GM23338 (cell line): ENCODE data around the gene CIPC. TPM values are rescaled to one million over a fixed set of nuclear protein-coding genes. Genes with fewer than 3 reads are reported as not detected.

Experiments
- ATAC-seq: fragments of 200-7000 bp; cut with Tn5 transposase; 3 replicates; pipeline ENCODE4 v1.9.1; 2020
- DNase-seq: peaks from one replicate; pipeline ENCODE4 v3.0.0-alpha.2; 2015; ENCODE audit warnings: low spot score
- H2AFZ ChIP-seq: fragments of 200-600 bp; sonication (generic); 2 replicates; pipeline ENCODE4 v1.8.0; 2016; ENCODE audit warnings: antibody characterized with exemption, mild to moderate bottlenecking, moderate library complexity
- H3F3A ChIP-seq: fragments of 200-600 bp; sonication (generic); replicated peaks from 2 replicates; pipeline ENCODE4 v1.8.0; 2017; ENCODE audit warnings: antibody characterized with exemption, mixed run types, low read depth
- H3K27ac ChIP-seq: fragments of 200-600 bp; sonication (generic); 2 replicates; pipeline ENCODE4 v1.6.1; 2016; ENCODE audit warnings: low read depth
- H3K27me3 ChIP-seq: fragments of 200-600 bp; sonication (generic); 2 replicates; pipeline ENCODE4 v1.8.0; 2016; ENCODE audit warnings: mild to moderate bottlenecking, mixed run types, moderate library complexity; ENCODE audit not compliant: insufficient read depth
- H3K36me3 ChIP-seq: fragments of 200-600 bp; sonication (generic); 2 replicates; pipeline ENCODE4 v1.8.0; 2016; ENCODE audit warnings: mild to moderate bottlenecking; ENCODE audit not compliant: insufficient read depth
- H3K4me1 ChIP-seq: fragments of 200-600 bp; sonication (generic); 2 replicates; pipeline ENCODE4 v1.8.0; 2016; ENCODE audit warnings: mild to moderate bottlenecking, moderate library complexity; ENCODE audit not compliant: insufficient read depth
- H3K4me2 ChIP-seq: fragments of 200-600 bp; sonication (generic); 2 replicates; pipeline ENCODE4 v1.7.1; 2017; ENCODE audit warnings: mixed run types
- H3K4me3 ChIP-seq: fragments of 200-600 bp; sonication (generic); 2 replicates; pipeline ENCODE4 v1.6.1; 2016; ENCODE audit warnings: mixed run types
- H3K79me2 ChIP-seq: fragments of 200-600 bp; sonication (generic); replicated peaks from 2 replicates; pipeline ENCODE4 v1.8.0; 2017; ENCODE audit warnings: mild to moderate bottlenecking; ENCODE audit not compliant: insufficient read depth
- H3K9me2 ChIP-seq: fragments of 200-600 bp; sonication (generic); 2 replicates; pipeline ENCODE4 v1.8.0; 2017; ENCODE audit not compliant: insufficient read depth
- H4K20me1 ChIP-seq: fragments of 200-600 bp; sonication (generic); replicated peaks from 2 replicates; pipeline ENCODE4 v1.8.0; 2017; ENCODE audit warnings: mild to moderate bottlenecking; ENCODE audit not compliant: insufficient read depth
- H3K27ac Mint-ChIP-seq: 2 replicates; pipeline ENCODE4 v1.8.0; 2020; ENCODE audit warnings: inconsistent platforms, mild to moderate bottlenecking, moderate library complexity, mixed read lengths
- H3K27me3 Mint-ChIP-seq: 3 replicates; pipeline ENCODE4 v1.8.0; 2022; ENCODE audit warnings: low read depth, mild to moderate bottlenecking, moderate library complexity, mixed read lengths, inconsistent platforms; ENCODE audit not compliant: insufficient read depth, poor library complexity
- H3K36me3 Mint-ChIP-seq: 3 replicates; pipeline ENCODE4 v1.8.0; 2021; ENCODE audit warnings: low read depth, mild to moderate bottlenecking, inconsistent platforms, moderate library complexity, mixed read lengths
- H3K4me1 Mint-ChIP-seq: 3 replicates; pipeline ENCODE4 v1.8.0; 2020; ENCODE audit warnings: mild to moderate bottlenecking, inconsistent platforms, mixed read lengths
- H3K4me3 Mint-ChIP-seq: 3 replicates; pipeline ENCODE4 v1.8.0; 2021; ENCODE audit warnings: moderate library complexity, mild to moderate bottlenecking, inconsistent platforms, mixed read lengths
- H3K9me3 Mint-ChIP-seq: 3 replicates; pipeline ENCODE4 v1.8.0; 2020; ENCODE audit warnings: moderate library complexity, mild to moderate bottlenecking, inconsistent platforms, mixed read lengths
- CREB1 ChIP-seq: fragments of 250-450 bp; sonication (Bioruptor Pico); IDR thresholded peaks from 2 replicates; pipeline ENCODE4 v1.5.0; 2020; ENCODE audit warnings: low read depth, mild to moderate bottlenecking, moderate library complexity
- EZH2 ChIP-seq: fragments of 200-600 bp; sonication (generic); IDR thresholded peaks from one replicate; pipeline ENCODE4 v1.8.0; 2017; ENCODE audit warnings: antibody characterized with exemption, mild to moderate bottlenecking, low read depth; ENCODE audit not compliant: unreplicated experiment
- EZH2phosphoT487 ChIP-seq: fragments of 200-600 bp; sonication (generic); IDR thresholded peaks from one replicate; pipeline ENCODE4 v1.8.1; 2018; ENCODE audit warnings: antibody characterized with exemption; ENCODE audit not compliant: unreplicated experiment
- JUNB ChIP-seq: IDR thresholded peaks from one replicate; pipeline ENCODE4 v1.6.1; 2016; ENCODE audit warnings: antibody characterized with exemption; ENCODE audit not compliant: unreplicated experiment
- NANOG ChIP-seq: IDR thresholded peaks from 2 replicates; pipeline ENCODE4 v1.6.1; 2016; ENCODE audit warnings: antibody characterized with exemption, borderline replicate concordance
- POLR2AphosphoS5 ChIP-seq: IDR thresholded peaks from 2 replicates; pipeline ENCODE4 v1.6.1; 2016; ENCODE audit warnings: antibody characterized with exemption, low read depth
- STAT1 ChIP-seq: IDR thresholded peaks from one replicate; pipeline ENCODE4 v1.6.1; 2016; ENCODE audit warnings: antibody characterized with exemption; ENCODE audit not compliant: unreplicated experiment
- ZNF114 ChIP-seq: fragments of 250-450 bp; sonication (Bioruptor Pico); IDR thresholded peaks from 2 replicates; pipeline ENCODE4 v1.5.0; 2020; ENCODE audit warnings: mild to moderate bottlenecking, moderate library complexity
- ZNF331 ChIP-seq: fragments of 250-450 bp; sonication (Bioruptor Pico); IDR thresholded peaks from 2 replicates; pipeline ENCODE4 v1.5.0; 2020; ENCODE audit warnings: low read depth, mild to moderate bottlenecking, moderate library complexity
- polyA plus RNA-seq: library from polyadenylated mRNA; unstranded; fragments of >200 nt; fragmentation: Nextera tagmentation; extraction: Ambion mirVana; gene quantifications from 2 replicates; pipeline ENCODE4 v1.2.1, GENCODE V29; 2016
- total RNA-seq: library from RNA; depleted of rRNA; stranded (reverse); fragments of >200 nt; shearing (Covaris generic); gene quantifications from 2 replicates; pipeline ENCODE4 v1.2.3, GENCODE V29; 2014
- TF ChIP-seq, protein P1 (sequence below): IDR thresholded peaks from 2 replicates; pipeline ENCODE4 v1.6.1; 2016; ENCODE audit warnings: antibody characterized with exemption
- TF ChIP-seq, protein P2 (sequence below), 2 experiments: fragments of 200-600 bp in 1 of 2; sonication (generic) in 1 of 2; conservative IDR thresholded peaks; 2 replicates each; pipeline versions ENCODE4 v1.5.1 to v1.6.1; 2016 to 2017; ENCODE audit warnings: antibody characterized with exemption in 2 of 2, low read depth in 2 of 2, mild to moderate bottlenecking in 2 of 2, moderate library complexity in 1 of 2
- TF ChIP-seq, protein P3 (sequence below): IDR thresholded peaks from one replicate; pipeline ENCODE4 v1.6.1; 2018; ENCODE audit warnings: antibody characterized with exemption; ENCODE audit not compliant: unreplicated experiment
- TF ChIP-seq, protein P4 (sequence below): fragments of 250-450 bp; sonication (Bioruptor Pico); IDR thresholded peaks from 2 replicates; pipeline ENCODE4 v1.5.0; 2020; ENCODE audit warnings: mild to moderate bottlenecking, moderate library complexity

The CIPC gene
- total and polyA plus RNA-seq, 2 experiments from 2014 or later = 8.1 to 36.9 TPM

DNA sequence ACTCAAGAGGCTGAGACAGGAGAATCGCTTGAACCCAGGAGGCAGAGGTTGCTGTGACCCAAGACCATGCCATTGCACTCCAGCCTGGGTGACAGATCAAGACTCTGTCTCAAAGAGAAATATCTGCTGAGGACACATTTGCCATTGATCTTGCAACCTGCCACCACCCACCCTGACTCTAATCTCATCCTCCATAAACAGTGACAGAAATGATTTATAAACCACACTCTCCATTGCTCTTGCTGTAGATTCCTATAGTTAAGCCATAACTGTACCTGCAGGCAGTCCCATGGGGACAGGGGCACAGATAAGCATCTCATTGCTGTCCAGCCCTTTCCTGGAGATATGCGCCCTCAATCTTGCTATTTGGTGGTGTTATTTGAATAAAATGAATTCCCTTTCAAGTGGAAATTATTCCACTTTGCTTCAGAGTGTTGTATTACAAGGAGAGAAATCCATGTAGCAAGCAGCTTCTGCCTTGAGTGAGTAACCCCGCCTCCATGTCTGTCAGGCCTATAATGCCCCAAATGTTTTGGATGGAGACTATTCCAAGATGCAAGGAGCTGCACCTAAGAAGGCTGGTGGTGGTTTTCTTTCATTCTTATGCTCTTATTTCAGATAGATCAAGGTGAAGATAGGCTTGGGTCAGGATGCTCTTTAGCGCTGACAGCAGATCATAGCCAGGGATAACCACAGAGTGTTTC is 46.5 kb downstream of the CIPC start:
- DNase-seq (no peak), ATAC-seq (no peak)
- Histone ChIP-seq H3K9me2 (no peaks in the 10 kb centered on the region), H3K79me2 (peaks cover 30% of the 10 kb centered on the region), H3K36me3 (no peaks in the 10 kb centered on the region), H3K4me1 (peaks cover 51% of the 10 kb centered on the region), H4K20me1 (no peaks in the 10 kb centered on the region), H3K4me3 (peak overlapping the region; percentile 93; the same call in 1 of the 2 replicates), H3K4me2 (peak overlapping the region; percentile 91), H2AFZ (peak overlapping the region; percentile 40; the same call in 1 of the 2 replicates), H3K27ac (peak overlapping the region; percentile 91; the same call in 1 of the 2 replicates), H3K27me3 (no peaks in the 10 kb centered on the region), H3F3A (peaks cover 13% of the 10 kb centered on the region)
- Mint-ChIP-seq H3K27me3 (peaks cover 16% of the 10 kb centered on the region), H3K4me1 (peaks cover 55% of the 10 kb centered on the region), H3K4me3 (peak overlapping the region; percentile 12; the same call in 2 of the 3 replicates), H3K36me3 (no peaks in the 10 kb centered on the region; the same call in 2 of the 3 replicates), H3K27ac (no peak overlapping the region), H3K9me3 (no peaks in the 10 kb centered on the region; the same call in 2 of the 3 replicates)
- TF ChIP-seq NANOG (no peak), JUNB (no peak), EZH2phosphoT487 (no peak), EZH2 (no peak), ZNF114 (CRISPR knock-in tag) (no peak), CREB1 (CRISPR knock-in tag) (no peak), STAT1 (no peak), POLR2AphosphoS5 (no peak), ZNF331 (CRISPR knock-in tag) (no peak)
- TF ChIP-seq, protein P1, sequence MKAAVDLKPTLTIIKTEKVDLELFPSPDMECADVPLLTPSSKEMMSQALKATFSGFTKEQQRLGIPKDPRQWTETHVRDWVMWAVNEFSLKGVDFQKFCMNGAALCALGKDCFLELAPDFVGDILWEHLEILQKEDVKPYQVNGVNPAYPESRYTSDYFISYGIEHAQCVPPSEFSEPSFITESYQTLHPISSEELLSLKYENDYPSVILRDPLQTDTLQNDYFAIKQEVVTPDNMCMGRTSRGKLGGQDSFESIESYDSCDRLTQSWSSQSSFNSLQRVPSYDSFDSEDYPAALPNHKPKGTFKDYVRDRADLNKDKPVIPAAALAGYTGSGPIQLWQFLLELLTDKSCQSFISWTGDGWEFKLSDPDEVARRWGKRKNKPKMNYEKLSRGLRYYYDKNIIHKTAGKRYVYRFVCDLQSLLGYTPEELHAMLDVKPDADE = no peak
- TF ChIP-seq, protein P2, sequence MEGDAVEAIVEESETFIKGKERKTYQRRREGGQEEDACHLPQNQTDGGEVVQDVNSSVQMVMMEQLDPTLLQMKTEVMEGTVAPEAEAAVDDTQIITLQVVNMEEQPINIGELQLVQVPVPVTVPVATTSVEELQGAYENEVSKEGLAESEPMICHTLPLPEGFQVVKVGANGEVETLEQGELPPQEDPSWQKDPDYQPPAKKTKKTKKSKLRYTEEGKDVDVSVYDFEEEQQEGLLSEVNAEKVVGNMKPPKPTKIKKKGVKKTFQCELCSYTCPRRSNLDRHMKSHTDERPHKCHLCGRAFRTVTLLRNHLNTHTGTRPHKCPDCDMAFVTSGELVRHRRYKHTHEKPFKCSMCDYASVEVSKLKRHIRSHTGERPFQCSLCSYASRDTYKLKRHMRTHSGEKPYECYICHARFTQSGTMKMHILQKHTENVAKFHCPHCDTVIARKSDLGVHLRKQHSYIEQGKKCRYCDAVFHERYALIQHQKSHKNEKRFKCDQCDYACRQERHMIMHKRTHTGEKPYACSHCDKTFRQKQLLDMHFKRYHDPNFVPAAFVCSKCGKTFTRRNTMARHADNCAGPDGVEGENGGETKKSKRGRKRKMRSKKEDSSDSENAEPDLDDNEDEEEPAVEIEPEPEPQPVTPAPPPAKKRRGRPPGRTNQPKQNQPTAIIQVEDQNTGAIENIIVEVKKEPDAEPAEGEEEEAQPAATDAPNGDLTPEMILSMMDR (conservative IDR thresholded peaks at IDR 0.05; ENCODE audit: low read depth in 2 of 2) = no peak
- TF ChIP-seq, protein P3, sequence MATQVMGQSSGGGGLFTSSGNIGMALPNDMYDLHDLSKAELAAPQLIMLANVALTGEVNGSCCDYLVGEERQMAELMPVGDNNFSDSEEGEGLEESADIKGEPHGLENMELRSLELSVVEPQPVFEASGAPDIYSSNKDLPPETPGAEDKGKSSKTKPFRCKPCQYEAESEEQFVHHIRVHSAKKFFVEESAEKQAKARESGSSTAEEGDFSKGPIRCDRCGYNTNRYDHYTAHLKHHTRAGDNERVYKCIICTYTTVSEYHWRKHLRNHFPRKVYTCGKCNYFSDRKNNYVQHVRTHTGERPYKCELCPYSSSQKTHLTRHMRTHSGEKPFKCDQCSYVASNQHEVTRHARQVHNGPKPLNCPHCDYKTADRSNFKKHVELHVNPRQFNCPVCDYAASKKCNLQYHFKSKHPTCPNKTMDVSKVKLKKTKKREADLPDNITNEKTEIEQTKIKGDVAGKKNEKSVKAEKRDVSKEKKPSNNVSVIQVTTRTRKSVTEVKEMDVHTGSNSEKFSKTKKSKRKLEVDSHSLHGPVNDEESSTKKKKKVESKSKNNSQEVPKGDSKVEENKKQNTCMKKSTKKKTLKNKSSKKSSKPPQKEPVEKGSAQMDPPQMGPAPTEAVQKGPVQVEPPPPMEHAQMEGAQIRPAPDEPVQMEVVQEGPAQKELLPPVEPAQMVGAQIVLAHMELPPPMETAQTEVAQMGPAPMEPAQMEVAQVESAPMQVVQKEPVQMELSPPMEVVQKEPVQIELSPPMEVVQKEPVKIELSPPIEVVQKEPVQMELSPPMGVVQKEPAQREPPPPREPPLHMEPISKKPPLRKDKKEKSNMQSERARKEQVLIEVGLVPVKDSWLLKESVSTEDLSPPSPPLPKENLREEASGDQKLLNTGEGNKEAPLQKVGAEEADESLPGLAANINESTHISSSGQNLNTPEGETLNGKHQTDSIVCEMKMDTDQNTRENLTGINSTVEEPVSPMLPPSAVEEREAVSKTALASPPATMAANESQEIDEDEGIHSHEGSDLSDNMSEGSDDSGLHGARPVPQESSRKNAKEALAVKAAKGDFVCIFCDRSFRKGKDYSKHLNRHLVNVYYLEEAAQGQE = no peak
- TF ChIP-seq, protein P4, sequence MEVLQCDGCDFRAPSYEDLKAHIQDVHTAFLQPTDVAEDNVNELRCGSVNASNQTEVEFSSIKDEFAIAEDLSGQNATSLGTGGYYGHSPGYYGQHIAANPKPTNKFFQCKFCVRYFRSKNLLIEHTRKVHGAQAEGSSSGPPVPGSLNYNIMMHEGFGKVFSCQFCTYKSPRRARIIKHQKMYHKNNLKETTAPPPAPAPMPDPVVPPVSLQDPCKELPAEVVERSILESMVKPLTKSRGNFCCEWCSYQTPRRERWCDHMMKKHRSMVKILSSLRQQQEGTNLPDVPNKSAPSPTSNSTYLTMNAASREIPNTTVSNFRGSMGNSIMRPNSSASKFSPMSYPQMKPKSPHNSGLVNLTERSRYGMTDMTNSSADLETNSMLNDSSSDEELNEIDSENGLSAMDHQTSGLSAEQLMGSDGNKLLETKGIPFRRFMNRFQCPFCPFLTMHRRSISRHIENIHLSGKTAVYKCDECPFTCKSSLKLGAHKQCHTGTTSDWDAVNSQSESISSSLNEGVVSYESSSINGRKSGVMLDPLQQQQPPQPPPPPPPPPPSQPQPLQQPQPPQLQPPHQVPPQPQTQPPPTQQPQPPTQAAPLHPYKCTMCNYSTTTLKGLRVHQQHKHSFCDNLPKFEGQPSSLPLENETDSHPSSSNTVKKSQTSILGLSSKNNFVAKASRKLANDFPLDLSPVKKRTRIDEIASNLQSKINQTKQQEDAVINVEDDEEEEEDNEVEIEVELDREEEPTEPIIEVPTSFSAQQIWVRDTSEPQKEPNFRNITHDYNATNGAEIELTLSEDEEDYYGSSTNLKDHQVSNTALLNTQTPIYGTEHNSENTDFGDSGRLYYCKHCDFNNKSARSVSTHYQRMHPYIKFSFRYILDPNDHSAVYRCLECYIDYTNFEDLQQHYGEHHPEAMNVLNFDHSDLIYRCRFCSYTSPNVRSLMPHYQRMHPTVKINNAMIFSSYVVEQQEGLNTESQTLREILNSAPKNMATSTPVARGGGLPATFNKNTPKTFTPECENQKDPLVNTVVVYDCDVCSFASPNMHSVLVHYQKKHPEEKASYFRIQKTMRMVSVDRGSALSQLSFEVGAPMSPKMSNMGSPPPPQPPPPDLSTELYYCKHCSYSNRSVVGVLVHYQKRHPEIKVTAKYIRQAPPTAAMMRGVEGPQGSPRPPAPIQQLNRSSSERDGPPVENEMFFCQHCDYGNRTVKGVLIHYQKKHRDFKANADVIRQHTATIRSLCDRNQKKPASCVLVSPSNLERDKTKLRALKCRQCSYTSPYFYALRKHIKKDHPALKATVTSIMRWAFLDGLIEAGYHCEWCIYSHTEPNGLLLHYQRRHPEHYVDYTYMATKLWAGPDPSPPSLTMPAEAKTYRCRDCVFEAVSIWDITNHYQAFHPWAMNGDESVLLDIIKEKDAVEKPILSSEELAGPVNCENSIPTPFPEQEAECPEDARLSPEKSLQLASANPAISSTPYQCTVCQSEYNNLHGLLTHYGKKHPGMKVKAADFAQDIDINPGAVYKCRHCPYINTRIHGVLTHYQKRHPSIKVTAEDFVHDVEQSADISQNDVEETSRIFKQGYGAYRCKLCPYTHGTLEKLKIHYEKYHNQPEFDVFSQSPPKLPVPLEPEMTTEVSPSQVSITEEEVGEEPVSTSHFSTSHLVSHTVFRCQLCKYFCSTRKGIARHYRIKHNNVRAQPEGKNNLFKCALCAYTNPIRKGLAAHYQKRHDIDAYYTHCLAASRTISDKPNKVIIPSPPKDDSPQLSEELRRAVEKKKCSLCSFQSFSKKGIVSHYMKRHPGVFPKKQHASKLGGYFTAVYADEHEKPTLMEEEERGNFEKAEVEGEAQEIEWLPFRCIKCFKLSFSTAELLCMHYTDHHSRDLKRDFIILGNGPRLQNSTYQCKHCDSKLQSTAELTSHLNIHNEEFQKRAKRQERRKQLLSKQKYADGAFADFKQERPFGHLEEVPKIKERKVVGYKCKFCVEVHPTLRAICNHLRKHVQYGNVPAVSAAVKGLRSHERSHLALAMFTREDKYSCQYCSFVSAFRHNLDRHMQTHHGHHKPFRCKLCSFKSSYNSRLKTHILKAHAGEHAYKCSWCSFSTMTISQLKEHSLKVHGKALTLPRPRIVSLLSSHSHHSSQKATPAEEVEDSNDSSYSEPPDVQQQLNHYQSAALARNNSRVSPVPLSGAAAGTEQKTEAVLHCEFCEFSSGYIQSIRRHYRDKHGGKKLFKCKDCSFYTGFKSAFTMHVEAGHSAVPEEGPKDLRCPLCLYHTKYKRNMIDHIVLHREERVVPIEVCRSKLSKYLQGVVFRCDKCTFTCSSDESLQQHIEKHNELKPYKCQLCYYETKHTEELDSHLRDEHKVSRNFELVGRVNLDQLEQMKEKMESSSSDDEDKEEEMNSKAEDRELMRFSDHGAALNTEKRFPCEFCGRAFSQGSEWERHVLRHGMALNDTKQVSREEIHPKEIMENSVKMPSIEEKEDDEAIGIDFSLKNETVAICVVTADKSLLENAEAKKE (CRISPR knock-in tag) = no peak
